Kidney (tissue), 14 donors: Measurements from ENCODE around the gene CACNA1S. TPM values are rescaled to one million over a fixed set of nuclear protein-coding genes. Genes with fewer than 3 reads are reported as not detected.

Experiments used
- DNase-seq, 5 donors: peaks; one replicate each; pipeline ENCODE4 v3.0.0-alpha.2; 2013 to 2020
- FAIRE-seq: peaks from 2 replicates; lab custom pipeline; 2012; peaks lifted over from hg19 to GRCh38; lab: Jason Lieb, UNC
- H3K27ac ChIP-seq, 2 donors: one replicate each; pipeline ENCODE4 v1.7.0; 2013; ENCODE audit warnings: low read depth in 2 of 2, low read length in 2 of 2, inconsistent platforms in 1 of 2
- H3K27me3 ChIP-seq: one replicate; pipeline ENCODE4 v1.7.1; 2013; ENCODE audit warnings: low read length, inconsistent platforms; ENCODE audit not compliant: control insufficient read depth, insufficient read depth
- H3K36me3 ChIP-seq, 3 donors: one replicate each; pipeline versions ENCODE4 v1.7.0 to v1.7.1; 2013; ENCODE audit warnings: low read length in 3 of 3, control low read depth in 1 of 3, inconsistent platforms in 1 of 3; ENCODE audit not compliant: insufficient read depth in 3 of 3, control insufficient read depth in 2 of 3
- H3K4me1 ChIP-seq, 3 donors: one replicate each; pipeline versions ENCODE4 v1.7.0 to v1.7.1; 2013; ENCODE audit warnings: low read length in 3 of 3, inconsistent platforms in 1 of 3, low read depth in 1 of 3; ENCODE audit not compliant: control insufficient read depth in 2 of 3, insufficient read depth in 2 of 3
- H3K4me3 ChIP-seq, 3 donors: one replicate each; pipeline versions ENCODE4 v1.7.0 to v1.8.1; 2013; ENCODE audit warnings: low read length in 3 of 3, control low read depth in 1 of 3, inconsistent platforms in 1 of 3
- H3K9ac ChIP-seq, 3 donors: one replicate each; pipeline versions ENCODE4 v1.7.0 to v1.7.1; 2013; ENCODE audit warnings: low read length in 3 of 3, control low read depth in 1 of 3, inconsistent platforms in 1 of 3
- H3K9me3 ChIP-seq, 3 donors: one replicate each; pipeline versions ENCODE4 v1.7.0 to v1.7.1; 2013; ENCODE audit warnings: low read length in 3 of 3, control low read depth in 1 of 3, inconsistent platforms in 1 of 3; ENCODE audit not compliant: control insufficient read depth in 2 of 3, insufficient read depth in 1 of 3
- CTCF ChIP-seq: IDR thresholded peaks from 3 replicates; pipeline ENCODE4 v1.5.1; 2012; ENCODE audit warnings: mild to moderate bottlenecking, moderate library complexity, borderline replicate concordance; ENCODE audit not compliant: insufficient read depth; ENCODE audit errors: extremely low read depth
- intact Hi-C: fragments of 100-400 bp; cut with DNase I; formaldehyde crosslinking; loops from one replicate; pipeline ENCODE4 v1.11.1; 2022
- polyA plus RNA-seq: library from polyadenylated mRNA; stranded (reverse); fragments of 350-450 nt; fragmentation: Illumina TruSeq; extraction: RNeasy Lipid Tissue Mini Kit (QIAGEN cat#74804); gene quantifications from one replicate; pipeline ENCODE4 v1.2.3, GENCODE V29; 2014; ENCODE audit warnings: low read depth, low replicate concordance; ENCODE audit not compliant: insufficient read depth
- total RNA-seq: library from RNA; stranded (reverse); fragmentation: NEBNext Ultra II Directional; extraction: Animal tissue kit (Norgen Biotek cat#: 25700); gene quantifications from one replicate; pipeline ENCODE4 v1.2.1, GENCODE V29; 2021
- donor health status: control.
- donor health status: control.
- donor health status: control.
- donor health status: control.
- donor health status: control.
- donor health status: DM: yes; HTN: yes; CAD: no.
- donor health status: Normal renal cell carcinoma (clear cell type).

Gene CACNA1S
- total and polyA plus RNA-seq, 2 donors from 2014 or later, result 0.41 TPM; not detected in 1

GRCh38 chr1:201061886-201062285, 50.3 kb downstream of the CACNA1S start:
- Histone ChIP-seq H3K4me1 (no peaks in the 10 kb centered on the region), H3K9ac (no peak overlapping the region), H3K27ac (no peak overlapping the region), H3K9me3 (no peaks in the 10 kb centered on the region), H3K36me3 (no peaks in the 10 kb centered on the region), H3K4me3 (no peak overlapping the region), H3K27me3 (no peaks in the 10 kb centered on the region)
- no peak for TF ChIP-seq CTCF
- DNase-seq, result peak in 1 of 5 donors; percentile 67
- intact Hi-C loops, result no loop called here
- no peak for FAIRE-seq

- H3K9ac ChIP-seq, result no peak overlapping the region
- peaks cover 0 to 3% (median 0%) of the 10 kb centered on the region in 3 donors for H3K4me1 ChIP-seq
- no peak for DNase-seq
- H3K9me3 ChIP-seq, result no peaks in the 10 kb centered on the region
- no peak overlapping the region for H3K27ac ChIP-seq
- TF ChIP-seq CTCF, result no peak
- no peak for FAIRE-seq
- intact Hi-C loops, result no loop called here
- no peaks in the 10 kb centered on the region for H3K36me3 ChIP-seq
- H3K27me3 ChIP-seq, result no peaks in the 10 kb centered on the region
- no peak overlapping the region for H3K4me3 ChIP-seq
Observed at GRCh38 chr1:201061049-201061448, 51.2 kb downstream of the CACNA1S start.

GRCh38 chr1:201060586-201060985, 51.6 kb downstream of the CACNA1S start:
- H3K27me3 ChIP-seq, result no peaks in the 10 kb centered on the region
- H3K9me3 ChIP-seq, result no peaks in the 10 kb centered on the region
- peaks cover 0 to 4% (median 0%) of the 10 kb centered on the region in 3 donors for H3K4me1 ChIP-seq
- no peak overlapping the region for H3K9ac ChIP-seq
- FAIRE-seq (no peak), DNase-seq (no peak)
- intact Hi-C loops, result no loop called here
- TF ChIP-seq CTCF, result no peak
- no peaks in the 10 kb centered on the region for H3K36me3 ChIP-seq
- H3K27ac ChIP-seq, result no peak overlapping the region
- H3K4me3 ChIP-seq, result no peak overlapping the region

- intact Hi-C loops, result no loop called here
- H3K36me3 ChIP-seq, result no peaks in the 10 kb centered on the region
- H3K9me3 ChIP-seq, result no peaks in the 10 kb centered on the region
- DNase-seq, result no peak
- FAIRE-seq, result no peak
- no peak overlapping the region for H3K27ac ChIP-seq
- H3K4me3 ChIP-seq, result no peak overlapping the region
- H3K4me1 ChIP-seq, result peaks cover 0 to 7% (median 2%) of the 10 kb centered on the region in 3 donors
- no peak overlapping the region for H3K9ac ChIP-seq
- no peak for TF ChIP-seq CTCF
- no peaks in the 10 kb centered on the region for H3K27me3 ChIP-seq
Observed at GRCh38 chr1:201059871-201060555, 52.2 kb downstream of the CACNA1S start.
